ENCODE results near the gene MAGI1.

The MAGI1 gene

DNA sequence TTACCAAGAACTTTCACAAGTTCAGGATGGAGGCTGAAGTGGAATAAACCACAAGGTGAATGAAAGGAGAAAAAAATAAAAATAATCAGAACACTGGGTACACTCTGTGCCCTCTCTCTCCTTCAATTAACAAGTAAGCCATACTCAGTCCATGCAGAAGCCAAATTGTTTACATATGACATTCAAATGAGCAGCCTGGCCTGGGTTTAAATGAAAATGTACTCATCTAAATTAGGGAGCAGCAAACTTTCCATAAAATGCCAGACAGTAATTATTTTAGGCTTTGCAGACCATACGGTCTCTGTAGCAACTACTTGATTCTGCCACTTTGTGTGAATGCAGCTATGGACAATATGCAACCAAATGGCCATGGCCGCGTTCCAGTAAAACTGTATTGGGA lies 376.6 kb downstream of the MAGI1 start:
- DNase-seq (ENCODE audit: insufficient read length, low spot score) (no peak), FAIRE-seq (no peak)
- TF ChIP-seq, protein P1, sequence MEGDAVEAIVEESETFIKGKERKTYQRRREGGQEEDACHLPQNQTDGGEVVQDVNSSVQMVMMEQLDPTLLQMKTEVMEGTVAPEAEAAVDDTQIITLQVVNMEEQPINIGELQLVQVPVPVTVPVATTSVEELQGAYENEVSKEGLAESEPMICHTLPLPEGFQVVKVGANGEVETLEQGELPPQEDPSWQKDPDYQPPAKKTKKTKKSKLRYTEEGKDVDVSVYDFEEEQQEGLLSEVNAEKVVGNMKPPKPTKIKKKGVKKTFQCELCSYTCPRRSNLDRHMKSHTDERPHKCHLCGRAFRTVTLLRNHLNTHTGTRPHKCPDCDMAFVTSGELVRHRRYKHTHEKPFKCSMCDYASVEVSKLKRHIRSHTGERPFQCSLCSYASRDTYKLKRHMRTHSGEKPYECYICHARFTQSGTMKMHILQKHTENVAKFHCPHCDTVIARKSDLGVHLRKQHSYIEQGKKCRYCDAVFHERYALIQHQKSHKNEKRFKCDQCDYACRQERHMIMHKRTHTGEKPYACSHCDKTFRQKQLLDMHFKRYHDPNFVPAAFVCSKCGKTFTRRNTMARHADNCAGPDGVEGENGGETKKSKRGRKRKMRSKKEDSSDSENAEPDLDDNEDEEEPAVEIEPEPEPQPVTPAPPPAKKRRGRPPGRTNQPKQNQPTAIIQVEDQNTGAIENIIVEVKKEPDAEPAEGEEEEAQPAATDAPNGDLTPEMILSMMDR (IDR thresholded peaks at IDR 0.05; ENCODE audit: insufficient read depth, missing control alignments): no peak

DNA sequence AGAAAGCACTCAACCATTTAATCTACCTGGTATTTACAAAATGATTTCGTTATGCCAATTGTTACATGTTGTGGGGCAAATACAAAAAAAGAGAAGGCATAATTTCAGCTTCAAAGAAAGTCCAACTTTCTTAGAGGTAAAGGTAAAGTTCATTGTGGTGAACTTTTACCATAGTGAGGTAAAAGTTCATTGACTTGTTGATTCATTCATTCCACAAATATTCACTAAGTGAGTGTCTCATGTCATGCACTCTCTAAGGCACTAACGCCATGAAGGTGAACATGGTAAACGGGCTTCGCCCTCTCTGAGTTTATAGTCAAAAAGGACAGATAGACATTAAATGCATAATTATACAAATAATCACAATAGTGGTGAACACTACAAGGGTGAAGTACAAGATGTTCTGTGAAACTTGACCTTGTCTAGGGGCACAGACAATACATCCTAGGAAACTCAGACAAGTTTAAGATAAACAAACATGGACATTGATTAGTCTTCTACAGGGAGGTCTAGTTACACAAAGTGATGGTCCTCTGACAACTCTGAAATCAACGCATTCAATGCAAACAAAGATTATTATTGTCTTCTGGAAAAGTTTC lies 378.6 kb downstream of the MAGI1 start:
- TF ChIP-seq, protein P1 (IDR thresholded peaks at IDR 0.05; ENCODE audit: insufficient read depth, missing control alignments): no peak
- no peak for DNase-seq (ENCODE audit: insufficient read length, low spot score)
- FAIRE-seq: no peak

DNA sequence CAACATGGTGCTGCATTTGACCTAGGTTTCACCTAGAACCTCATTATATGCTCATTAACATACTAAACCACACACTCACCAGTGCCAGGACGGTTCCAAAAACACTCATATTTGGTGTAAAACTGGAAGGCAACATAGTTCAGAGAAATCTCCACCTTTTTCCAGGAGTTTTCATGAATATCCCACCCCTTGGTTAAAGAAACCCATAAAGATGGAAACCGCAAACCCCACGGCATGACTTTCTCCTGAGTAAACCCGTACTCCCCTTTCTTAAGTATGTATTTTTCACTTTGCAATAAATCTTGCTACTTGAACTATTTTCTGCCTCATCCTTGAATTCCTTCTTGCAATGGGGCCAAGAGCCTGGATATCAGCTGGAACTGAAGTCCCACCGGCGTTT lies 379.3 kb downstream of the MAGI1 start:
- TF ChIP-seq, protein P1 (IDR thresholded peaks at IDR 0.05; ENCODE audit: insufficient read depth, missing control alignments): no peak
- FAIRE-seq (no peak), DNase-seq (ENCODE audit: insufficient read length, low spot score) (no peak)

DNA sequence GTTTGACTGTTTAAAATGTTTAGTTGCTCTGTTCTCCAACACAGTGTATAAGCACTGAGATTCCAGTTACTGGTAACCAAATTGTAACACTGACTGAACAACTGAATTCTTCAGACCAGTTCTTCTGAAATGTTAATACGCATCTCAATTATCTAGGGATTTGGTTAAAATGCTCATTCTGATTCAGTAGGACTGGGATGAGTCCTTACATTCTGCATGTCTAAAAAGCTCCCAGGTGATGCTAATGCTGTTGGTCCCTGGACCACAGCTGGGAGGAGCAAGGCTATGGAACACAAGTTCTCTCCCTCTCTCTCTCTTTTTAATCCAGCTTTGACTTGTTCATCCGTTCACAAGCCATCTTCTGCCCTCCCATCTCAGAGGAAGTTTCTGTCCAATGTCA lies 380.3 kb downstream of the MAGI1 start:
- FAIRE-seq (no peak), DNase-seq (ENCODE audit: insufficient read length, low spot score) (no peak)
- TF ChIP-seq, protein P1 (IDR thresholded peaks at IDR 0.05; ENCODE audit: insufficient read depth, missing control alignments): no peak

DNA sequence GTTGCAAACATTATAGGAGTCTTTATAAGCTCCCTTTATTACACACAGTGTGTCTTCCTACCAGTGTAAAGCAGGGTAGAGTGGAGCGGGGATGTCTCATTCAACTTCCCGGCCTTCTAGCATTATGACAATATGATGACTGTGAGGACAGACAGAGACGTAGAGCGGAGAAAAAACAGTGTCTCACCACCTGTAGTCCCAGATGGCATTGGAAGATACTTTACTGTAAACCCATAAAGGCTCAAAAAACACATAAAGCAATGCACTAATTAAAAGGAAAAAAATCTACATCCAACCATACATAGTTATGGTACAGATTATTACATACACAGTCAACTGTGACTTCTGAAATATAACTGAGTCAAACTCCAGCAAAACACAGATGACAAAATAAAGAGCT lies 383.7 kb downstream of the MAGI1 start:
- DNase-seq (ENCODE audit: insufficient read length, low spot score): no peak
- TF ChIP-seq, protein P1 (IDR thresholded peaks at IDR 0.05; ENCODE audit: insufficient read depth, missing control alignments): no peak
- FAIRE-seq: no peak

DNA sequence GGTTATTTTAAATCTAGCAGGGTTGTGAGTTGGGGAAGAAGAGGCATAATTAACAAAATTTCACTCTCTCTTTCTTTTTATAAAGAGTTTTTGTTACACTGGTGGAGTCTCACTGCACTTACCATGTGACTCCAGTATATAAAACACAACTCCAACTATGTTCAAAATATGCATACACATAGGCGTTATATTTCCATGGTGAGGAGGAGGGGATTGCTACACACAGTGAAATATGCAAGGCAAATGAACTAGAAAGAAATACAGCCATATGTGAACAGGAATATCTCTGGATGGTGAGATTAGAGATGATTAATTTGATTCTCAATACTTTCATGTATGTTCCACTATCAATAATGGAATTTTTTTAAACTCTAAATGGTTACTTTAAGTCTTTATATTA lies 385.0 kb downstream of the MAGI1 start:
- no peak for DNase-seq (ENCODE audit: insufficient read length, low spot score)
- no peak for FAIRE-seq
- TF ChIP-seq, protein P1 (IDR thresholded peaks at IDR 0.05; ENCODE audit: insufficient read depth, missing control alignments): no peak

DNA sequence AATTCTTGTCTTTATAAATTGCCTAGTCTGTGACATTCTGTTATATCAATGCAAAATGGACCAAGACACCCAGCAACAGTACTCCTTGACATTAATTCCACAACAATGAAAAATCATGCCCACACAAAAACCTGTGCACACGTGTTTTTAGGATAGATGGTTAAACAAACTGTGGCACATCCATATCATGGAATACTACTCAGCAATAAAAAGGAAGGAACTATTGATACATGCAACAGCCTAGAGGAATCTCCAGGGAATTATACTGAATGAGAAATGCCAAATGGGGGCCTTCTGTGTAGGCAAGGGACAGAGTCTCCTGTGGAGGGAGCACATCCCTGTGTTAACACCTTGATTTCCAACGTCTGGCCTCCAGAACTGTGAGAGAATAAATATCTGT lies 388.5 kb downstream of the MAGI1 start:
- FAIRE-seq (no peak), DNase-seq (ENCODE audit: insufficient read length, low spot score) (no peak)
- TF ChIP-seq, protein P1 (IDR thresholded peaks at IDR 0.05; ENCODE audit: insufficient read depth, missing control alignments): no peak

Measured in D721Med (cell line).